OCI-LY7 (cell line): ENCODE data around the gene GRK3. TPM values are rescaled to one million over a fixed set of nuclear protein-coding genes. Genes with fewer than 3 reads are reported as not detected.
A peak's percentile ranks its signal among the peaks of the same experiment; 100 is the strongest.
"Not testable (repeated sequence)": the region's sequence is repeated elsewhere in the genome, so short reads cannot be mapped to it uniquely, and the experiment has no call there.

Source experiments
- BruUV-seq: library from RNA; stranded (reverse); fragments of 400-500 nt; replicated peaks from 2 replicates; lab custom pipeline; 2021; lab: Mats Ljungman, UMichigan
- CTCF ChIA-PET: fragments of 300-600 bp; sonication (Branson Sonifier 250); formaldehyde crosslinking; loops from one replicate; lab custom pipeline; 2022; ENCODE audit warnings: antibody characterized with exemption; ENCODE audit not compliant: unreplicated experiment; lab: Charles Lee
- POLR2A ChIA-PET: fragments of 300-600 bp; sonication (Branson Sonifier 250); formaldehyde crosslinking; loops from one replicate; lab custom pipeline; 2022; ENCODE audit warnings: antibody characterized with exemption; lab: Charles Lee
- DNase-seq: peaks from one replicate; pipeline ENCODE4 v3.0.0-alpha.2; 2015; ENCODE audit warnings: low spot score
- H2AFZ ChIP-seq: fragments of 200-600 bp; sonication (generic), shearing (Covaris generic); 2 replicates; pipeline ENCODE4 v1.6.1; 2014; ENCODE audit warnings: mild to moderate bottlenecking, antibody characterized with exemption, low read length, moderate library complexity
- H3K27ac ChIP-seq: fragments of 200-600 bp; sonication (generic); 2 replicates; pipeline ENCODE4 v1.5.1; 2014; ENCODE audit warnings: mixed run types, low read depth, mild to moderate bottlenecking, moderate library complexity, low read length, inconsistent platforms; ENCODE audit not compliant: poor library complexity, severe bottlenecking
- H3K36me3 ChIP-seq: fragments of 200-600 bp; sonication (generic); 2 replicates; pipeline ENCODE4 v1.6.1; 2014; ENCODE audit warnings: mild to moderate bottlenecking, antibody characterized with exemption, low read length, moderate library complexity, mixed read lengths; ENCODE audit not compliant: insufficient read depth
- H3K4me1 ChIP-seq: fragments of 200-600 bp; sonication (generic); 2 replicates; pipeline ENCODE4 v1.5.1; 2014; ENCODE audit warnings: mild to moderate bottlenecking, low read length; ENCODE audit not compliant: insufficient read depth, poor library complexity, severe bottlenecking
- H3K4me2 ChIP-seq: fragments of 200-600 bp; sonication (generic); 2 replicates; pipeline ENCODE4 v1.6.1; 2014; ENCODE audit warnings: mild to moderate bottlenecking, low read length
- H3K4me3 ChIP-seq: fragments of 200-600 bp; sonication (generic); 2 replicates; pipeline ENCODE4 v1.5.1; 2014; ENCODE audit warnings: mild to moderate bottlenecking, low read depth, low read length; ENCODE audit not compliant: poor library complexity, severe bottlenecking
- H3K79me2 ChIP-seq: fragments of 200-600 bp; sonication (generic); 2 replicates; pipeline ENCODE4 v1.6.1; 2016; ENCODE audit warnings: low read depth, mild to moderate bottlenecking, low read length, moderate library complexity, mixed read lengths; ENCODE audit not compliant: insufficient read depth
- H3K9me2 ChIP-seq: fragments of 200-600 bp; sonication (generic); 2 replicates; pipeline ENCODE4 v1.6.1; 2016; ENCODE audit warnings: mild to moderate bottlenecking, low read length, mixed read lengths; ENCODE audit not compliant: insufficient read depth
- H3K9me3 ChIP-seq: fragments of 200-600 bp; sonication (generic); 2 replicates; pipeline ENCODE4 v1.6.1; 2014; ENCODE audit warnings: mild to moderate bottlenecking, mixed run types, low read length, mixed read lengths
- H4K20me1 ChIP-seq: fragments of 200-600 bp; sonication (generic); 2 replicates; pipeline ENCODE4 v1.6.1; 2014; ENCODE audit warnings: mild to moderate bottlenecking, antibody characterized with exemption, low read length, moderate library complexity, mixed read lengths; ENCODE audit not compliant: insufficient read depth
- CTCF ChIP-seq: fragments of 200-600 bp; sonication (generic); conservative IDR thresholded peaks from 2 replicates; pipeline ENCODE4 v1.5.1; 2014; ENCODE audit warnings: mild to moderate bottlenecking, antibody characterized with exemption, low read length, moderate library complexity, mixed read lengths
- EZH2phosphoT487 ChIP-seq: fragments of 200-600 bp; sonication (generic); IDR thresholded peaks from 2 replicates; pipeline ENCODE4 v1.6.1; 2018; ENCODE audit warnings: low read depth, borderline replicate concordance, mild to moderate bottlenecking, mixed run types, antibody characterized with exemption, low read length, moderate library complexity, mixed read lengths
- intact Hi-C: fragments of 100-400 bp; cut with micrococcal nuclease; formaldehyde crosslinking; loops from one replicate; pipeline ENCODE4 v1.10.0; 2022; ENCODE audit not compliant: unreplicated experiment
- total RNA-seq, 2 experiments: library from RNA; depleted of rRNA in 1 of 2; stranded (reverse); fragments of >200 nt in 1 of 2; shearing (Covaris generic) in 1 of 2; gene quantifications; 2 replicates each; pipeline ENCODE4 v1.2.3, GENCODE V29; 2014 to 2022

The GRK3 gene
- total RNA-seq, 2 experiments from 2014 or later: 14.2 to 39.3 TPM

GRCh38 chr22:25581452-25581851 is 17.0 kb downstream of the GRK3 start:
- H4K20me1 ChIP-seq, intact Hi-C loops, H3K9me3 ChIP-seq, POLR2A ChIA-PET, BruUV-seq, H3K4me3 ChIP-seq, H3K4me1 ChIP-seq, H3K27ac ChIP-seq, DNase-seq, H3K4me2 ChIP-seq, CTCF ChIA-PET, H2AFZ ChIP-seq, H3K36me3 ChIP-seq, H3K9me2 ChIP-seq: not testable (repeated sequence)
- H3K79me2 ChIP-seq: peaks cover 26% of the 10 kb centered on the region

GRCh38 chr22:25582946-25583345 is 18.5 kb downstream of the GRK3 start:
- no peak for DNase-seq
- intact Hi-C loops: no loop called here
- Histone ChIP-seq H4K20me1 (no peaks in the 10 kb centered on the region), H3K9me3 (no peaks in the 10 kb centered on the region), H3K9me2 (no peaks in the 10 kb centered on the region), H3K27ac (no peak overlapping the region), H3K4me1 (peaks cover 6% of the 10 kb centered on the region), H3K79me2 (peaks cover 19% of the 10 kb centered on the region), H2AFZ (no peak overlapping the region), H3K4me3 (no peak overlapping the region), H3K4me2 (no peak overlapping the region), H3K36me3 (no peaks in the 10 kb centered on the region)
- TF ChIP-seq EZH2phosphoT487 (no peak), CTCF (no peak)
- TSS peak; percentile 6 for BruUV-seq
- ChIA-PET CTCF (no interaction called here), POLR2A (no interaction called here)

- H3K9me2 ChIP-seq, CTCF ChIA-PET, H3K4me3 ChIP-seq, H3K9me3 ChIP-seq, H3K36me3 ChIP-seq, H3K4me1 ChIP-seq, intact Hi-C loops, BruUV-seq, H3K27ac ChIP-seq, DNase-seq, H2AFZ ChIP-seq, H4K20me1 ChIP-seq, H3K4me2 ChIP-seq: not testable (repeated sequence)
- H3K79me2 ChIP-seq: peaks cover 23% of the 10 kb centered on the region
- POLR2A ChIA-PET: interaction anchor here (0.5 kb wide), 1 partner anchor 35 kb away, joined by 4 read pairs; no protein-coding TSS in a partner anchor
Observed at GRCh38 chr22:25584993-25585392, 20.5 kb downstream of the GRK3 start.

GRCh38 chr22:25589664-25590063 is 25.2 kb downstream of the GRK3 start:
- H4K20me1 ChIP-seq, H3K36me3 ChIP-seq, intact Hi-C loops: not testable (repeated sequence)

GRCh38 chr22:25593323-25593722 is 28.8 kb downstream of the GRK3 start:
- H3K4me2 ChIP-seq, H3K79me2 ChIP-seq, BruUV-seq, H3K4me3 ChIP-seq, DNase-seq, H3K36me3 ChIP-seq, POLR2A ChIA-PET, CTCF ChIA-PET, H2AFZ ChIP-seq, H4K20me1 ChIP-seq, H3K4me1 ChIP-seq, intact Hi-C loops, H3K27ac ChIP-seq, H3K9me2 ChIP-seq: not testable (repeated sequence)
- peaks cover 13% of the 10 kb centered on the region for H3K9me3 ChIP-seq

More at GRCh38 chr22:25589664-25590063, 25.2 kb downstream of the GRK3 start:
- POLR2A ChIA-PET, CTCF ChIA-PET, H3K4me1 ChIP-seq, H3K4me3 ChIP-seq, DNase-seq, H3K9me2 ChIP-seq, BruUV-seq, H2AFZ ChIP-seq, H3K4me2 ChIP-seq, H3K27ac ChIP-seq: not testable (repeated sequence)
- peaks cover 13% of the 10 kb centered on the region for H3K9me3 ChIP-seq
- H3K79me2 ChIP-seq: peaks cover 14% of the 10 kb centered on the region; the same call in 1 of the 2 replicates
